Nephron progenitor cell (in vitro differentiated cells): ENCODE measurements around the gene ADAMTS18.
"Not testable (repeated sequence)": the region's sequence is repeated elsewhere in the genome, so short reads cannot be mapped to it uniquely, and the experiment has no call there.

ENCODE experiments used
- DNase-seq: peaks from one replicate; pipeline ENCODE4 v3.0.0; 2021
- H3K27ac Mint-ChIP-seq: 2 replicates; pipeline ENCODE4 v1.8.0; 2021; ENCODE audit warnings: mild to moderate bottlenecking, moderate library complexity, mixed read lengths
- H3K27me3 Mint-ChIP-seq: 2 replicates; pipeline ENCODE4 v1.8.0; 2021; ENCODE audit warnings: mild to moderate bottlenecking, low read depth, mixed read lengths; ENCODE audit not compliant: poor library complexity
- H3K36me3 Mint-ChIP-seq: 2 replicates; pipeline ENCODE4 v1.8.0; 2021; ENCODE audit warnings: low read depth, mixed read lengths
- H3K4me1 Mint-ChIP-seq: 2 replicates; pipeline ENCODE4 v1.8.0; 2021; ENCODE audit warnings: mixed read lengths
- H3K4me3 Mint-ChIP-seq: 2 replicates; pipeline ENCODE4 v1.8.0; 2021; ENCODE audit warnings: mild to moderate bottlenecking, moderate library complexity, mixed read lengths
- H3K9me3 Mint-ChIP-seq: 2 replicates; pipeline ENCODE4 v1.8.0; 2021; ENCODE audit warnings: mild to moderate bottlenecking, moderate library complexity, mixed read lengths
- TF ChIP-seq, protein P1 (sequence below): fragments of 200-600 bp; sonication (generic); IDR thresholded peaks from 2 replicates; pipeline ENCODE4 v1.5.0; 2021; ENCODE audit warnings: antibody characterized with exemption

The ADAMTS18 gene

DNA sequence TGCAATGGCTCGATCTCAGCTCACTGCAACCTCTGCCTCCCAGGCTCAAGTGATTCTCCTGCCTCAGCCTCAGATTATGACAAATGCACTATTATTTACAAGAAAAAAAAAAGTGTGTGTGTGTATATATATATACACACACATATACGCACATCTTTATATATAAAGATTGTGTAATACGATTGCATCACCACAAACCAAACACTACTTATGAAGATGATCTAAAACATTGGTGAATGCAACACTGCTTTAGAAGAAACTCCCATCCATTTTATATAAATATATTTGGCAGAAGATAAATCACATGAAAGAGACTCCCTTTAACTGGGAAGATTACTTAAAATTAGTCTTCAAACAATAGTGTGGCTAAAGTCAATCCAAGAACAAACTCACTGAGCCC, 138.9 kb downstream of the ADAMTS18 start:
- no peak overlapping the region for H3K4me3 Mint-ChIP-seq

DNA sequence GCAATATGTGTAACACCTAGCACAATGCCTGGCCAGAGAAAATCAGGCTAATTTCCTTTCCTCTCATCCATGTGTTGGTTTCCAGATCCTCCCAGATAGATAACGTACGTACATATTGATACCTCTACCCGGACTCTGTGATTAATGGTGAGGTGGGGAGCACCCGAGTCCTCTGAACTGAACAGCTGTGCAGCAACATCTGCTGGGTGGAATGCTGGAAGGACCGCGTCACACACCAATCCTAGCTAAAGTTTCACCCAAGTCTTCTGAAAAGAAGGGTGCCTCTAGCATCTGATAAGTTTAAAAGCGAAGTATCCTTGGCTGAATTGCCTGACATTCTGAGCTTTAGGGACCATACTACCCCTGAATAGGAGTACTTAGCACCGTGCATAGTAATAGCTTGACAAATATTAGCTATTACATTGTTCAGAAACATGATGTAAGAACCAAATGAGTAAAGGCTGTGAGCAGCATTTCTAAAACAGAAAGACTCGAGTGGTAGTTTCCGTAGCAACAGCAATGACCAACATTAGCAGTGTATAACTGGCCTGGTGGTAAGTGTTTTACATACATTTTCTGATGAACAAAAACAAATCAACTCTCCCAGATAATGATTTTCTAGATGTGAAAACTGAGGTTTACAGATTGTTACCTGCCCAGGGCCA, 144.3 kb downstream of the ADAMTS18 start:
- DNase-seq = no peak
- Mint-ChIP-seq H3K27me3 (peaks cover 3% of the 10 kb centered on the region), H3K36me3 (no peaks in the 10 kb centered on the region), H3K4me3 (no peak overlapping the region), H3K27ac (no peak overlapping the region), H3K4me1 (peaks cover 27% of the 10 kb centered on the region), H3K9me3 (no peaks in the 10 kb centered on the region)
- TF ChIP-seq, protein P1, sequence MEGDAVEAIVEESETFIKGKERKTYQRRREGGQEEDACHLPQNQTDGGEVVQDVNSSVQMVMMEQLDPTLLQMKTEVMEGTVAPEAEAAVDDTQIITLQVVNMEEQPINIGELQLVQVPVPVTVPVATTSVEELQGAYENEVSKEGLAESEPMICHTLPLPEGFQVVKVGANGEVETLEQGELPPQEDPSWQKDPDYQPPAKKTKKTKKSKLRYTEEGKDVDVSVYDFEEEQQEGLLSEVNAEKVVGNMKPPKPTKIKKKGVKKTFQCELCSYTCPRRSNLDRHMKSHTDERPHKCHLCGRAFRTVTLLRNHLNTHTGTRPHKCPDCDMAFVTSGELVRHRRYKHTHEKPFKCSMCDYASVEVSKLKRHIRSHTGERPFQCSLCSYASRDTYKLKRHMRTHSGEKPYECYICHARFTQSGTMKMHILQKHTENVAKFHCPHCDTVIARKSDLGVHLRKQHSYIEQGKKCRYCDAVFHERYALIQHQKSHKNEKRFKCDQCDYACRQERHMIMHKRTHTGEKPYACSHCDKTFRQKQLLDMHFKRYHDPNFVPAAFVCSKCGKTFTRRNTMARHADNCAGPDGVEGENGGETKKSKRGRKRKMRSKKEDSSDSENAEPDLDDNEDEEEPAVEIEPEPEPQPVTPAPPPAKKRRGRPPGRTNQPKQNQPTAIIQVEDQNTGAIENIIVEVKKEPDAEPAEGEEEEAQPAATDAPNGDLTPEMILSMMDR = no peak

More for the DNA sequence above, 138.9 kb downstream of the ADAMTS18 start:
- H3K9me3 Mint-ChIP-seq = no peaks in the 10 kb centered on the region
- H3K36me3 Mint-ChIP-seq = no peaks in the 10 kb centered on the region
- TF ChIP-seq, protein P1 = no peak
- no peak for DNase-seq
- H3K27ac Mint-ChIP-seq = no peak overlapping the region
- peaks cover 10% of the 10 kb centered on the region for H3K4me1 Mint-ChIP-seq
- H3K27me3 Mint-ChIP-seq = peaks cover 3% of the 10 kb centered on the region

DNA sequence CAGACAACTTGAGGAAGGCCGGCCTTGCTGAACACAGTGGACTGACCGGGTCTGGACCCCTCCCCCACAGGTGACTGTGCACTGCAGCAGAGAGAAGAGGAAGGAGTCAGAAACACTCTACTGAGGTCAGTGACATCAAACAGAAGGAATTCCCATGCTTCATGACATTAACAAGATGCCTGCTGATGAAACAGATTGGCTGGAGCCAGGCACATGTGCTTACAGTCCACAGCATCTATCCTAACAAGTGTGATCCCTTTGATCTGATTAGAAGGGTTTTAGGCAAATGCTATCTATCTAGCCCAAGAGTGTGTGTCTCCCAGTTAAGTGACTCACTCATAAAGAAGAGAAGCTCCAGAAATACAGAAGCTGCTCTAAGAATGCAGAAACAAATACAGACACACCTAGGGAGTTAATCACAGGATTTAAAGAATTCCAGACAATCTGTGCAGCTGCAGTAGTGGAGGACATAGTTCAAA, 145.5 kb downstream of the ADAMTS18 start:
- DNase-seq = peak; percentile 23
- H3K4me3 Mint-ChIP-seq = no peak overlapping the region
- peaks cover 3% of the 10 kb centered on the region for H3K27me3 Mint-ChIP-seq
- H3K36me3 Mint-ChIP-seq = no peaks in the 10 kb centered on the region
- H3K4me1 Mint-ChIP-seq = peaks cover 34% of the 10 kb centered on the region
- H3K27ac Mint-ChIP-seq = no peak overlapping the region
- no peaks in the 10 kb centered on the region for H3K9me3 Mint-ChIP-seq
- TF ChIP-seq, protein P1 = no peak

DNA sequence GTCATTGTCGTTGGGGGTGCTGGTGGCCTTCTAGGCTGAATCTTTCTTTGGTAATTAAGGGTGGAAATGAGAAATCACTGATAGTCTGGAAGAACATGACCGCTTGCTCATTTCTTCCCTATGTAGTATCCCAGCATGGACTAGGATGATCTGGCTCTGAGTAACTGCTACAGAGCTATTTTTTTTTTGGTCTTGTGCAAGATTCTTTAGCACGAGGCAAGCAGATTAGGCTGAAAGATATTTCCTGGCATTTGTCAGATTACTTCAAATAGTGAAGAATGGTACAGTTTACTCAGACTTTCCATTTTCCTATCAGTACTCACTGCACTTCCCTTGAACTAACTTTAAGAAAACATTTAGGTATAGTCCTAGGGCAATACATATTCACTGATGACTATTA, 146.6 kb downstream of the ADAMTS18 start:
- Mint-ChIP-seq H3K4me1 (peaks cover 34% of the 10 kb centered on the region), H3K27ac (no peak overlapping the region), H3K36me3 (no peaks in the 10 kb centered on the region), H3K9me3 (no peaks in the 10 kb centered on the region), H3K4me3 (no peak overlapping the region), H3K27me3 (peaks cover 3% of the 10 kb centered on the region)
- DNase-seq = no peak
- TF ChIP-seq, protein P1 = no peak

DNA sequence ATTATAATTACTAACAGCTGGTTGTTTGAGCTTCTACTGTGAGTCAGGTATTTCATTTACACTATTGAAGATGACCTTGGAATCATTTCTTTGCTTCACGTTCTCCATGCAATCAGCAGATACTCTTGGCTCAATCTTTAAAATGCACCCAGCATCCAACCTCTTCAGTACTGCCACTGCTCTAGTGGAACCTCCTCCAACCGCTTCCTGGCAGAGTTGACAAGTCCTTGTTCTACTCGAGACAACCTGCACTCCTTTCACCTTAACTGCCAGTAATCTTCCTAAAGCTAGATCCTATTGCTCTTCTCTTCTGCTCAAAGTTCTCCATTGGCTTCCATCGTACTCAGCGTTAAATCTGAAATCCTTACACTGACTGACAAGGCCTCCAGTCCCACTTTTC, 149.2 kb downstream of the ADAMTS18 start:
- H3K27ac Mint-ChIP-seq = no peak overlapping the region
- TF ChIP-seq, protein P1 = no peak
- peaks cover 28% of the 10 kb centered on the region for H3K4me1 Mint-ChIP-seq
- no peaks in the 10 kb centered on the region for H3K27me3 Mint-ChIP-seq
- no peak overlapping the region for H3K4me3 Mint-ChIP-seq
- H3K36me3 Mint-ChIP-seq = no peaks in the 10 kb centered on the region
- DNase-seq = no peak
- H3K9me3 Mint-ChIP-seq = no peaks in the 10 kb centered on the region

DNA sequence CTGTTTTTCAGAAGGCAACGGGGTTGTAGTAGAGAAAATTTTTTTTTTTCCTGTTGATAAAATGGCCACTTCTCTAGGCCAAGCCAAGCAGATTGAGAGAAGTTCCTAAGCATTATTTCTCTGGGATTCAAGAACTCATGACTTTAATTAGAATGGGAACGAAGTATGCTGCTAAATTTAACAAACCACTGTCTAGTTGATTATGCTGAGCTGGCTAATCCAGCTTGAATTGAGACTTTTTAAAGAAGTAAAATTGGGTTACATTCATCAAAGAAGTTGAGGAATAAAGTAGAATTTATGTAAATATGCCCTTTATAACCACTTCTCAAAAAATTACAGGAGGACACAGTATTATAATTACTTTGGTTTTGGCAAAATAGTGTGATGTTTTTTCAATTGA, 152.5 kb downstream of the ADAMTS18 start:
- no peak for DNase-seq
- peaks cover 19% of the 10 kb centered on the region for H3K4me1 Mint-ChIP-seq
- H3K4me3 Mint-ChIP-seq = no peak overlapping the region
- no peaks in the 10 kb centered on the region for H3K27me3 Mint-ChIP-seq
- TF ChIP-seq, protein P1 = no peak
- H3K36me3 Mint-ChIP-seq = no peaks in the 10 kb centered on the region
- H3K27ac Mint-ChIP-seq = no peak overlapping the region
- H3K9me3 Mint-ChIP-seq = no peaks in the 10 kb centered on the region

DNA sequence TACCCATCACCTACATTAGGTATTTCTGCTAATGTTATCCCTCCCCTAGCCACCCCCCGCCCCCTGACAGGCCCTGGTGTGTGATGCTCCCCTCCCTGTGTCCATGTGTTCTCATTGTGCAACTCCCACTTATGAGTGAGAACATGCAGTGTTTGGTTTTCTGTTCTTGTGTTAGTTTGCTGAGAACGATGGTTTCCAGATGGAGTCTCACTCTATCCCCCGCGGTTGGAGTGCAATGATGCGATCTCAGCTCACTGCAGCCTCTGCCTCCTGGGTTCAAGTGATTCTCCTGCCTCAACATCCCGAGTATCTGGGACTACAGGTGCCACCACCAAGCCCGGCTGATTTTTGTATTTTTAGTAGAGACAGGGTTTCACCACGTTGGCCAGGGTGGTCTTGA, 155.5 kb downstream of the ADAMTS18 start:
- not testable (repeated sequence) for H3K27me3 Mint-ChIP-seq, H3K4me1 Mint-ChIP-seq, H3K27ac Mint-ChIP-seq, H3K36me3 Mint-ChIP-seq, H3K4me3 Mint-ChIP-seq, DNase-seq, H3K9me3 Mint-ChIP-seq
